Measurements from ENCODE around the gene RAD51B.

- TF ChIP-seq CTCF (IDR thresholded peaks at IDR 0.05) (no peak), POLR2AphosphoS5 (IDR thresholded peaks at IDR 0.05) (no peak)
Measured at GRCh38 chr14:68525516-68525915, 705.9 kb downstream of the RAD51B start.
